Activated T-cell treated with anti-CD3 and anti-CD28 coated beads, Interleukin-2, amount 50 U/mL, for 72 hours (primary cell): Measurements from ENCODE around the gene GHDC. TPM values are rescaled to one million over a fixed set of nuclear protein-coding genes. Genes with fewer than 3 reads are reported as not detected.
A peak's percentile ranks its signal among the peaks of the same experiment; 100 is the strongest.

Experiments
- ATAC-seq, 2 donors: fragments of 150-1000 bp; cut with Tn5 transposase; replicated peaks in 1 of 2; 2 replicates each; pipeline ENCODE4 v1.10.0; 2021; ENCODE audit warnings: moderate library complexity in 2 of 2, mild to moderate bottlenecking in 1 of 2
- DNase-seq, 2 donors: peaks; one replicate each; pipeline ENCODE4 v3.0.0; 2021 to 2022; ENCODE audit warnings: mixed read lengths in 1 of 2
- H3K27ac Mint-ChIP-seq: one replicate; pipeline ENCODE4 v1.8.0; 2022; ENCODE audit warnings: mild to moderate bottlenecking, moderate library complexity, mixed read lengths
- H3K27me3 Mint-ChIP-seq: one replicate; pipeline ENCODE4 v1.8.0; 2022; ENCODE audit warnings: low read depth, mixed read lengths
- H3K36me3 Mint-ChIP-seq, 2 donors: one replicate each; pipeline ENCODE4 v1.8.0; 2022; ENCODE audit warnings: mixed read lengths in 2 of 2, mild to moderate bottlenecking in 1 of 2; ENCODE audit not compliant: insufficient read depth in 2 of 2
- H3K4me1 Mint-ChIP-seq: one replicate; pipeline ENCODE4 v1.8.0; 2022; ENCODE audit warnings: low read depth, mixed read lengths
- H3K4me3 Mint-ChIP-seq, 2 donors: one replicate each; pipeline ENCODE4 v1.8.0; 2022; ENCODE audit warnings: mild to moderate bottlenecking in 2 of 2, mixed read lengths in 2 of 2, moderate library complexity in 2 of 2
- H3K9me3 Mint-ChIP-seq, 2 donors: one replicate each; pipeline ENCODE4 v1.8.0; 2022; ENCODE audit warnings: mixed read lengths in 2 of 2
- total RNA-seq, 2 donors: library from RNA; stranded (reverse); gene quantifications; one replicate each; pipeline ENCODE4 v1.2.3, GENCODE V29; 2022

Gene GHDC
- total RNA-seq, 2 donors from 2014 or later = 17.3 to 18.8 TPM

DNA sequence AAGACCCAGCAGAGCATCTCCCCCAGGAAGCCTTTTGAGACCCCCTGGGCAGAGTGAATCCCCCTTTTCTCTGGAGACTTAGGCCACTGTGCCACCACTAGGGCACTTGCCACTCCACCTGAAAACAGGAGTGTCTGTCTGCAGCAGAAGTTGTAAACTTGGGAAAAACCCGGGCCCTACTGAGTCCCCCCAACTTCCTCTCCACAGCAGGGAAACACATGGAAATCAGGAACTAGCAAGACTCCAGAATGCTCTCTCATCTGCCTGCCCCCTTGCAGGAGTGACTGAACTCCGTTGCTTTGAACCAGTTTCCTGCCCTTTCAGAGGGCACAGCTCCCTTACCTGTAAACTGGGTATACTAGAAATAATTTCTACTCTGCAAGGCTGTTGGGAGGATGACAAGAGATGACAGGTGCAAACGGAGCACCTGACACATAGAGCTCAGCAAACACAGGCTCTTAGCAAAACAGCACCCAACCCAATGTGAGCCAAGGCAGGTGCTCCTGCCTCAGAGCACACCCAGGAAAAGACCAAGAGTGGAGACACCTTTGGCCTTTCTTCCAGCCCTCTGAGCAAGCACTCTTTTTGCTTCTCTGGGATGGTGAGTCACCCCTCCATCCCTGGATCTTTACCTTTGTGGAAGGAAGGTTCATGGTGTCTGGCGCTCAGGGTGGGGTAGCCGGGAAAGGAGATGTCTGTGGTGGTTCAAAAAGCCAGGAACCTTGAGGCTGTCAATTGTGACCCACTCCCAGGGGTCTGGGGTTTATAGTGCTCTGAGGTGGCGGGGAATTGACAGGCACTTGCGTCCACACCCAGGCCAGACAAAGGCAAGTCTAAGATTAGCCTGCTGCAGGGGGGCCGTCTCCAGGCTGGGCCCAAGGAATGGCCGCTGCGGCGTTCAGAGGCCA is 9.3 kb downstream of the GHDC start, which contains the start of gene HCRT:
Gene HCRT, minus strand, starts transcription at position 740 of the 908 bp plus-strand sequence. Its CDS starts 87 bp downstream, at position 653.
- Mint-ChIP-seq H3K36me3 (no peaks in the 10 kb centered on the region), H3K4me1 (peaks cover 45% of the 10 kb centered on the region), H3K9me3 (no peaks in the 10 kb centered on the region), H3K27me3 (peaks cover 13% of the 10 kb centered on the region), H3K4me3 (peak within 1 kb of the TSS; percentile 91 to 93), H3K27ac (peak within 1 kb of the TSS; percentile 60)
- DNase-seq (no peak), ATAC-seq (no peak)

DNA sequence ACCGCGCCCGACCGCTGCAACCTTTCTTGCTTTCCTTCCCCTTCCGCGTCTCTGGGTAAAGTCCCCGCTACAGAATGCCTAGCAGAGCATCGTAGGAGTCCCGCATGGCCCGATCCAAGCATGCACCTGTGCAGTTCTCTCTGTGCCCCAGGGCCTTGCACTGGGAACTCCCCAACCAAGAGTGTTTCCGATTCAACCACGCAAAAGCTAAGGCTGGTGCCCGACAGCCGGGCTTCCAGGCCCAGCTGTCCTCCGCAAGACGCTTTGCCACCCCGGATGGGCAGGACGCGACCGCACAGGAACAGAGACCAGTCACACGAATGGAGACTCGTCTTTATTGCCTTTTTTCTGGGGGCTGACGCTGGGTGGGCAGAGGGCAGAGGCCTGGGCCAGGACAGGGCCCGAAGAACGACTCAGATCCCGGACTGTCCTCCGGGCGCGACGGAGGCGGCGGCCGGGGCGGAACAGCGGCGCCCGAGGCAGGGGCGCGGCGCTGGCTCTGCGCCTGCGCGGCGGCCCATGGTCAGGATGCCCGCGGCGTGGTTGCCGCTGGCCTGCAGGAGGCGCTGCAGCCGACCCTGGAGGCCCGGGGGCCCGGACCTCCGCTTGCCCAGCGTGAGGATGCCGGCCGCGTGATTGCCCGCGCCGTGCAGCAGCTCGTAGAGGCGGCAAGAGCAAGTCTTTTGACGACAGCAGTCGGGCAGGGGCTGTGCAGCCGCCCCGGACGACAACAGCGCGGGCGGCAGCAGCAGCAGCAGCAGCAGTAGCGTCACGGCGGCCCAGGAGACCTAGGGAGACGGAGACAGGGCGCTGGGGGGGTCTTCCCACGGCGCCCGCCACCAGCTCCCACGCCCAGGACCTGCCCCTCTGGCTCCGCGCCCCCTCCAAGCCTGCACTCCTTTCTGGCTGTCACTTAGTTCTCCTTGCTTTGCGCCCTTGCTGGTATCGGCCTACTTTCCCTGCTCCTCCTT is 10.3 kb downstream of the GHDC start:
- no peaks in the 10 kb centered on the region for H3K9me3 Mint-ChIP-seq
- H3K4me3 Mint-ChIP-seq = peak overlapping the region; percentile 91 to 93
- no peaks in the 10 kb centered on the region for H3K36me3 Mint-ChIP-seq
- ATAC-seq (peak; percentile 73 to 74), DNase-seq (peak; percentile 84 to 93)
- H3K27ac Mint-ChIP-seq = peak overlapping the region; percentile 60
- peaks cover 53% of the 10 kb centered on the region for H3K4me1 Mint-ChIP-seq
- peaks cover 21% of the 10 kb centered on the region for H3K27me3 Mint-ChIP-seq

- DNase-seq (no peak), ATAC-seq (no peak)
- Mint-ChIP-seq H3K4me3 (peak overlapping the region; percentile 91 to 93), H3K27ac (peak overlapping the region; percentile 59), H3K36me3 (no peaks in the 10 kb centered on the region), H3K9me3 (no peaks in the 10 kb centered on the region), H3K27me3 (peaks cover 27% of the 10 kb centered on the region), H3K4me1 (peaks cover 62% of the 10 kb centered on the region)
These were observed 11.2 kb downstream of the GHDC start for GRCh38 chr17:42182927-42183734.

DNA sequence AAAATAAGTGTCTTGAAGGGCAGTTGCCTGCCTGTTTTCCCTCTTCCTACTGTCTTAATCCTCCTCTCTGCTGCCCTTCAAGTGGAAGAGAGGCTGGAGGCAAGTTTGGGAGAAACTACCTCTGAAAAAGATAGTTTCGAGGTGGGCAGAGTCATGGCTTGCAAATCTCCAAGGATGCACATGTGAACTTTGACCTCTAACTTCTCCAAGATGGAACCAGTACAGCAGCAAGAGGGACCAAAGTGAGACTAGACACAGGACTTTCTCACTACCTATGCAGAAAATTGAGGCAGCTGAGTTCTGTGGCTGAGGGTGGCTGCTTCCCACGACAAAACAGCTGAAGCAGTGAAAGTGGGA is 12.5 kb downstream of the GHDC start:
- H3K27me3 Mint-ChIP-seq = peaks cover 27% of the 10 kb centered on the region
- ATAC-seq (no peak), DNase-seq (no peak)
- H3K4me3 Mint-ChIP-seq = peak overlapping the region; percentile 65 to 73
- H3K4me1 Mint-ChIP-seq = peaks cover 58% of the 10 kb centered on the region
- H3K9me3 Mint-ChIP-seq = no peaks in the 10 kb centered on the region
- no peak overlapping the region for H3K27ac Mint-ChIP-seq
- no peaks in the 10 kb centered on the region for H3K36me3 Mint-ChIP-seq

DNA sequence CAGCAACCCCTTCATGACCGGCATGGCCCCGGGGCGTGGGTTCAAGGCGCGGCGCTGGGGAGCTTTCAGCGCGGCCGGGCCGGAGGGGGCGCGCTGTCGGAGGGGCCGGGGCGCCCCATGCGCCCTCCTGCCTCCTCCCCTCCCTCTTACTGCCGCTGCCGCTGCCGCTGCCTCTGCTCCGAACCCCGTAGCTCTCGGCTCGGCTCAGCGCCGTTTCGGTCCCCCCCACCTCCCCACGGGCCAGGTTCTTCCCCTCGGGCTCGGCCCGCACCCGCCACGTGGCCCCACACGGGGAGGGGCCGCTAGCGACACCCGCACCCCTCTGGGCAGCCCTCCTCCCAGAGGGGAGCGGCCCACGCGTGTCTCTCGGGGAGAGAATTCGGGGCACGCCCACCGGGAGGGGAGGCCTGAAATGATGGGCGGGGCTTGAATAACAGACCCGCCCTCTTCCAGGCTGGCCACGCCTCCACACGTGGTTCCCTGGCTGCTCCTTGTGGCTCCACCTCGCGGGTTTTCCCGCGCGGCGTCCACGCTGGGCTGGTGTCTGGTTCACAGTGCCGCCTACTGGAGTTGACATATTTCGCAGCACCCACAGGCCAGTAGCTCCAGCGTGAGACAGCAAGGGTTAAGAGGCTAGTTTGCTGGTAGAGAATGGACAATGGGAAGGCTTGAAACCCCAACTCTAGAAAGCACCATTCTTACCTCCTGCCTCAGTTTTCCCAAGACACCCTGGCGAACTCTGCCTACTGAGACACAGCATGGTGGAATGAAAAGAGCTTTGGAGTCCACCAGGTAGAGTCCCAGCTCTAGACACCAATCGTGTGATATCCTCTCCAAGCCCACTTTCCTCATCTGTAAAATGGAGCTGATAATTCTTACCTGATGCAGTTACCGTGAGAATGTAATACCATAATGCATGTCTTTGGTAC is 13.1 kb downstream of the GHDC start, which contains the start of gene KCNH4:
Gene KCNH4, minus strand, starts transcription at position 221 of the 929 bp plus-strand sequence. Its CDS starts 197 bp downstream, at position 24.
- Mint-ChIP-seq H3K9me3 (no peaks in the 10 kb centered on the region), H3K27ac (no peak within 1 kb of the TSS), H3K4me3 (peak within 1 kb of the TSS; percentile 65 to 73), H3K27me3 (peaks cover 27% of the 10 kb centered on the region), H3K4me1 (peaks cover 58% of the 10 kb centered on the region), H3K36me3 (no peaks in the 10 kb centered on the region)
- ATAC-seq (peak; percentile 65 to 70), DNase-seq (peak; percentile 89 to 92)

GRCh38 chr17:42180411-42180921 is 13.8 kb downstream of the GHDC start:
- ATAC-seq = no peak
- Mint-ChIP-seq H3K4me1 (peaks cover 58% of the 10 kb centered on the region), H3K4me3 (peak overlapping the region; percentile 29 to 73), H3K9me3 (no peaks in the 10 kb centered on the region), H3K27ac (no peak overlapping the region), H3K27me3 (peaks cover 27% of the 10 kb centered on the region), H3K36me3 (no peaks in the 10 kb centered on the region)
- DNase-seq = no peak

DNA sequence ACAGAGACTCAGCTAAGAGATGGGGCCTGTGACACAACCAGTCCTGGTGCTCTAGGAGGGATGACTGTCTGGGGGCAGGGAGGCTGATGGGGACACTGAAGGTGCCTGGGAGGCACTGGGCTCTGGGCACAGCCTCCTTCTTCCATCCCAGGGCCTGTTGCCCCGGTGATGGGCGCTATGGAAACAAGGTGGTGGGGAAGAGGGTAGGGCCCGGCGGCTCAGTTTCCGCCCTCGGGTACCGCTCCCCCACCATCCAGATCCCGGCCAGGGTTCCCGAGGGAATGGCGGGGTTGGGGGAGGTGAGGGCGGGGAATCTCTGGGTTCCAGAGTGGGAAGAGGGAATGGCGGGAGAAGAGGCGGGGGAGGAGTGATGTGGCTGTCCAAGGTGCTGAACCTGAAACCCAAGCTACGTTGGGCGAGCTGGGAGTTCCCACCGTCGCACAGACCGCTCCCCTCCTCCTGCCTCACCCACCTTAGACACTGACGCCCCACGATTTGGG is 14.3 kb downstream of the GHDC start:
- Mint-ChIP-seq H3K4me1 (peaks cover 53% of the 10 kb centered on the region), H3K27ac (no peak overlapping the region), H3K9me3 (no peaks in the 10 kb centered on the region), H3K36me3 (no peaks in the 10 kb centered on the region), H3K4me3 (peak overlapping the region; percentile 29 to 73), H3K27me3 (peaks cover 27% of the 10 kb centered on the region)
- DNase-seq = peak in 1 of 2 donors; percentile 31
- no peak for ATAC-seq

DNA sequence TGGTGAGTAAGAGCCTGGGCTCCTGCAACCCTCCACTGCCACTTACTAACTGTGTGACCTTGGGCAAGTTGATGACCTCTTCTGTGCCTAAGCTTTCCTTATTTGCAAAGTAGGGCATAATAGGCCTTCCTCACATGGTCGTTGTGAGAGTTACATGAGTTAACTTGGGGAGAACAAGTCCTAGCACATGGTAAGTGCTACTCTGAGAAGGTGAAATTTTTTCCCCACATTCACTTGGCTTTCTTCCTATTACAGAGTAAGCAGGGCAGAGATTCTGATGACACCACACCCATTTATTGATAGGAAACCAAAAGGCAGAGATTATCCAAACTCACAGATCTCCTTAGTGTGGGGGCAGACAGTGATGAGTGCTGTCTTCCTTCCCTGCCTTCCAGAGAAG is 15.0 kb downstream of the GHDC start:
- Mint-ChIP-seq H3K27me3 (peaks cover 27% of the 10 kb centered on the region), H3K36me3 (no peaks in the 10 kb centered on the region), H3K4me3 (peak overlapping the region; percentile 10 to 58), H3K4me1 (peaks cover 47% of the 10 kb centered on the region), H3K9me3 (no peaks in the 10 kb centered on the region), H3K27ac (no peak overlapping the region)
- no peak for ATAC-seq
- DNase-seq = no peak

DNA sequence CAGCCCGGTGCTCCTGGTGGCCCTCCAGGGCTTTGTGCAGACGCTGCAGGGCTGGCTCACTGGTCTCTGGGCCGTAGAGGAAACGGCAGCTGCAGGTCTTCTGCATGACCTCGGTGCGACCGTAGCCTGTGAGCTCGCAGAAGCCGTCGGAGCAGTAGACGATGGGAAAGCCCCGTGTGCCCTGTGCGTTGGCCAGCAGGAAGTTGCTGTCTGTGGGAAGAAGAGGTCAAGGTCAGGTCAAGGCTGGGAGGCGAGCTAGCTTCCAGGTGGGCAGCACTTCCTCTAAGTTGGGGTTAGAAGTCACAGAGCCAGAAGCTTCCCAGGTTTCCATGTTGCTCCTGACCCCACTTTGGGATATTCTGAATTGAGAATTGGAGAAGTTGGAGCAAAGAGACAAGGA is 15.5 kb downstream of the GHDC start:
- Mint-ChIP-seq H3K4me1 (peaks cover 43% of the 10 kb centered on the region), H3K9me3 (no peaks in the 10 kb centered on the region), H3K27ac (no peak overlapping the region), H3K36me3 (no peaks in the 10 kb centered on the region), H3K4me3 (peak overlapping the region in 1 of 2 donors; percentile 23), H3K27me3 (peaks cover 27% of the 10 kb centered on the region)
- peak in 1 of 2 donors; percentile 23 for DNase-seq
- ATAC-seq = peak in 1 of 2 donors; percentile 14

DNA sequence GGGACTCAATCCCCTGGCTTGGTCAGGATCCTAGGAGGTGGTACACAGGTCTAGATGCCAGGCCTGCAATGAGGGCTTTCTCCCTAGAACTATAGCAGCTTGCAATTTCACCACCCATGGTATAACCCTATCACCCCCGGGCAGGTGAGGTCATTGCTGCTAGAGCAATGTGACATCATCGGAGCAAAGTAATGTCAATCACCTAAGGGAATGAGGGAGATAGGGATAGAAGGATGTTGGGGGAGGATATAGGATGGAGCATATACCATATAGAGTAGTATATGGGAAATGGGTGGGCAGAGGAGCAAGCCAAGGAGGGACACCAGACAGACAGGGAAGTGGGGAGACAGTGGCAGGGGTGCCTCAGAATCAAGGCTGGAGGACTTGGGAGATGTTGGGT is 16.6 kb downstream of the GHDC start:
- no peak for DNase-seq
- peaks cover 27% of the 10 kb centered on the region for H3K27me3 Mint-ChIP-seq

DNA sequence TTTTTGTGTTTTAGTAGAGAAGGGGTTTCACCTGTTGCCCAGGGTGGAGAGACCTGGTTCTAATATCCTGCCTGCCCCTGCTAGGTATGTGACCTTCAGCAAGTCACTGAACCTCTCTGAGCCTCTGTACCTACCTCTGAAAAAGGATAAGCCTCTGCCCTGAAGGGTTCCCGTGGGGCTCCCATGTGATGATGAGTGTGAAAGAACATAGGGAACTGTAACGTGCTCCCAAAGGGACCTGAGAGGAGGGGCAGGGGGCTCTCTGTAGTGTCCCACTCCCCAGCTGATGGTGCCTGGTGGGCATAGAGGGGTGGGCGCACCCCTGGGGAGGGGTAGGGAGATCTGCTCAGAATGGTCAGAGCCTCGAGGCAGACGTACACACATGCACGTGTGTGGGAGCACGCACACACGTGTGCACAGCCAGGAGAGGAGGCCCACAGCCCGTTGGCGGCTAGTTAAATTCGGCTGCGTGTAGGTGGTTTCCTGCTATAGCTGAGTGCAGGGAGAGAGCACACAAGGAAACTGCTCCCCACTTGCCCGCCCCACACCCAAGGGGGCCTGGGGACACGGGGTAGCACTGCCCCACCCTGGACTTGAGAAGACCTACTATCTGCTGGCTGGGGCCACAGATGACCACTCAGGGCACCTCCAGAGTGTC is 20.0 kb downstream of the GHDC start:
- ATAC-seq (no peak), DNase-seq (no peak)
- Mint-ChIP-seq H3K4me1 (peaks cover 12% of the 10 kb centered on the region), H3K4me3 (no peak overlapping the region), H3K27ac (no peak overlapping the region), H3K9me3 (no peaks in the 10 kb centered on the region), H3K36me3 (no peaks in the 10 kb centered on the region), H3K27me3 (peaks cover 8% of the 10 kb centered on the region)

More for the DNA sequence above, 16.6 kb downstream of the GHDC start:
- Mint-ChIP-seq H3K36me3 (no peaks in the 10 kb centered on the region), H3K9me3 (no peaks in the 10 kb centered on the region), H3K4me1 (peaks cover 33% of the 10 kb centered on the region), H3K27ac (no peak overlapping the region), H3K4me3 (no peak overlapping the region)
- ATAC-seq = no peak
